T-cell (primary cell): ENCODE data around the gene MPC2. TPM values are rescaled to one million over a fixed set of nuclear protein-coding genes. Genes with fewer than 3 reads are reported as not detected.

Source experiments
- ATAC-seq, 4 experiments: fragments of 200-7000 bp in 3 of 4; fragments of 150-1000 bp in 1 of 4; cut with Tn5 transposase; replicated peaks in 1 of 4; 1 replicate in 3 of 4; 2 replicates in 1 of 4; pipeline ENCODE4 v1.10.0; 2021; ENCODE audit warnings: moderate library complexity in 3 of 4, mild to moderate bottlenecking in 2 of 4, moderate number of reproducible peaks in 1 of 4
- CTCF ChIA-PET, 2 donors: fragments of 300-600 bp; sonication (Branson Sonifier 250); formaldehyde crosslinking; loops; one replicate each; lab custom pipeline; 2022; ENCODE audit warnings: antibody characterized with exemption in 2 of 2; lab: Charles Lee
- POLR2A ChIA-PET, 2 donors: fragments of 300-600 bp; sonication (Branson Sonifier 250); formaldehyde crosslinking; loops; one replicate each; lab custom pipeline; 2022; ENCODE audit warnings: antibody characterized with exemption in 2 of 2; lab: Charles Lee
- DNase-seq, 35 experiments: peaks; one replicate each; pipeline versions ENCODE4 v3.0.0 to v3.0.0-alpha.2; 2013 to 2023
- H3K27ac ChIP-seq: one replicate; pipeline ENCODE4 v1.5.1; 2013; ENCODE audit warnings: low read length
- H3K27me3 ChIP-seq, 2 experiments: replicated peaks in 1 of 2; 1 replicate in 1 of 2; 2 replicates in 1 of 2; pipeline versions ENCODE4 v1.6.1 to v1.7.0; 2013; ENCODE audit warnings: low read length in 1 of 2, mixed read lengths in 1 of 2; ENCODE audit not compliant: control insufficient read depth in 2 of 2, insufficient read depth in 2 of 2; ENCODE audit errors: extremely low read depth in 1 of 2
- H3K36me3 ChIP-seq, 2 donors: 1 replicate in 1 of 2; 2 replicates in 1 of 2; pipeline versions ENCODE4 v1.6.1 to v1.7.0; 2013; ENCODE audit warnings: low read length in 1 of 2; ENCODE audit not compliant: control insufficient read depth in 2 of 2, insufficient read depth in 1 of 2; ENCODE audit errors: extremely low read depth in 1 of 2
- H3K4me1 ChIP-seq, 2 experiments: 1 replicate in 1 of 2; 2 replicates in 1 of 2; pipeline versions ENCODE4 v1.6.1 to v1.7.0; 2013; ENCODE audit warnings: low read length in 2 of 2, mixed read lengths in 1 of 2; ENCODE audit not compliant: insufficient read depth in 2 of 2, control insufficient read depth in 1 of 2; ENCODE audit errors: extremely low read depth in 1 of 2
- H3K4me3 ChIP-seq, 2 donors: 1 replicate in 1 of 2; 2 replicates in 1 of 2; pipeline versions ENCODE4 v1.5.1 to v1.7.0; 2013; ENCODE audit warnings: mild to moderate bottlenecking in 2 of 2, low read length in 1 of 2, moderate library complexity in 1 of 2; ENCODE audit not compliant: control insufficient read depth in 1 of 2; ENCODE audit errors: extremely low read depth in 1 of 2
- H3K9me3 ChIP-seq: 2 replicates; pipeline ENCODE4 v1.7.0; 2013
- H3K27ac Mint-ChIP-seq, 2 donors: one replicate each; pipeline ENCODE4 v1.8.0; 2020 to 2021; ENCODE audit warnings: mild to moderate bottlenecking in 2 of 2, mixed read lengths in 2 of 2
- H3K27me3 Mint-ChIP-seq, 2 donors: one replicate each; pipeline ENCODE4 v1.8.0; 2021 to 2022; ENCODE audit warnings: mixed read lengths in 2 of 2
- H3K36me3 Mint-ChIP-seq: one replicate; pipeline ENCODE4 v1.8.0; 2021; ENCODE audit warnings: mixed read lengths
- H3K4me1 Mint-ChIP-seq, 3 donors: one replicate each; pipeline ENCODE4 v1.8.0; 2020 to 2022; ENCODE audit warnings: mixed read lengths in 3 of 3, mild to moderate bottlenecking in 1 of 3
- H3K4me3 Mint-ChIP-seq, 3 donors: one replicate each; pipeline ENCODE4 v1.8.0; 2020 to 2022; ENCODE audit warnings: mild to moderate bottlenecking in 3 of 3, mixed read lengths in 3 of 3, moderate library complexity in 3 of 3
- H3K9me3 Mint-ChIP-seq, 3 donors: one replicate each; pipeline ENCODE4 v1.8.0; 2020 to 2022; ENCODE audit warnings: mixed read lengths in 3 of 3
- WGBS: methylation state at CpG from one replicate; pipeline ENCODE4 v1.1.5; 2013; ENCODE audit warnings: missing lambda C conversion rate; ENCODE audit not compliant: insufficient coverage; 5-methylcytosine and 5-hydroxymethylcytosine counted together
- total RNA-seq, 35 experiments: library from RNA in 6 of 35; stranded (reverse) in 6 of 35; fragments of 120-200 nt in 1 of 35; gene quantifications; one replicate each; pipeline versions ENCODE4 v1.2.1 to v1.2.4 and lab custom pipeline; 2013 to 2026

MPC2 gene
- total RNA-seq, 5 donors from 2014 or later (not counting 1 experiment from before 2014, with no cell fraction given) = 29.6 to 36.0 (median 33.1) TPM

DNA sequence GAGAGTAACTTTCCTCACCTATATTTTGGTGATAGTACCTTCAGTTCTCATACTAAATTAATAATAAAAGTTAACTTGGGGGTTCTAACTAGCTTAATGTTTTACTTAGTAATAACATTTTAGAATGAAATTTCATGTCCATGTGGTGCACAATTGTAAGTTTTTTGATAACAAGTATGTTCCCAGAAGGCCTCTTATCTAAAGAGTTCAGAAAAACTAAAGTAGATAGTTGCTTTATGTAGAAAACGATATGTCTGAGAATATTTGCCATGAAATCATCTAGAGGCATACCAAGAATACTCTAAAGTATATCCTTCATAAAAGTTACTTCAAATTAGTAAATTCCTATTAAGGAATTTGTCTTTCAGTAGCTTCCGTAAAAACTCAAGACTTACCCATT, 12.8 kb downstream of the MPC2 start:
- H3K9me3 ChIP-seq = no peaks in the 10 kb centered on the region
- Mint-ChIP-seq H3K9me3 (no peaks in the 10 kb centered on the region), H3K27ac (no peak overlapping the region), H3K4me3 (no peak overlapping the region), H3K36me3 (peaks cover 25% of the 10 kb centered on the region), H3K4me1 (peaks cover 16 to 21% (median 20%) of the 10 kb centered on the region in 3 donors), H3K27me3 (no peaks in the 10 kb centered on the region)
- no peak for DNase-seq
- CTCF ChIA-PET = interaction anchor here in 1 of 2 donors (0.8 kb wide), 1 partner anchor 10 kb away, joined by 4 read pairs; the partner anchor contains the start of gene ADCY10
- ATAC-seq = no peak
- no peak overlapping the region for H3K4me3 ChIP-seq
- no peaks in the 10 kb centered on the region for H3K27me3 ChIP-seq
- H3K4me1 ChIP-seq = no peaks in the 10 kb centered on the region
- WGBS = no CpG with 5 or more reads among the region's 2 CpGs
- POLR2A ChIA-PET = interaction anchor here in 1 of 2 donors (0.7 kb wide), 1 partner anchor 91 kb away, joined by 3 read pairs; no protein-coding TSS in a partner anchor
- H3K27ac ChIP-seq = no peak overlapping the region
- peaks cover 0 to 3% of the 10 kb centered on the region in 2 donors for H3K36me3 ChIP-seq

DNA sequence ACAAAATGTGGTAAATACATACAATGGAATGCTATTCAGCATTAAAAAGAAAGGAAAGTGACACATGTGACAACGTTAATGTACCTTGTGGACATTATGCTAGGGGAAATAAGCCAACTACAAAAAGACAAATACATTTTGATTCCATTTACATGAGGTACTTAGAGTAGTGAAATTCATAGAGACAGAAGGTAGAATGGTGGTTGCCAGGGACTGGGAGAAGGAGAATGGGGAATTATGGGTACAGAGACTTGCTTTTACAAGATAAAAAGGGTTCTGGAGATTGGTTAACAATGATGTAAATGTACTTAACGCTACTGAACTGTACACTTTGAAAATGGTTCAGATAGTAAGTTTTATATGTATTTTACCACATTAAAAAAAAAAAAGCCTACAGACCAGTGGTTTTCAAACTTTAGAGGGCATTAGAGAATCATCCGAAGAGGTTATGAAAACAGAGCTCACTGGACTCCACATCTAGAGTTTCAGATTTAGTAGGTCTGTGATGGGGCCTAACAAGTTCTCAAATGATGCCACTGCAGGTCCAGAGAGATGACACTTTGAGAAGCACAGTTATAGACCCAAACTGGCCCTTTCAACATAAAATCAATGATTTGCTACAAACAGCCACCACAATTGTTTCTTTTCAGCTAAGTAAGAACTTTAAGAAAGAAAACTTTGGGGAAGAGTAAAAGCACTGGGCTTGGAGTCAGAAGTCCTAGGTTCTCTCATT, 13.4 kb downstream of the MPC2 start:
- no peaks in the 10 kb centered on the region for H3K9me3 ChIP-seq
- ChIA-PET CTCF (interaction anchor here in 1 of 2 donors (0.8 kb wide), 1 partner anchor 10 kb away, joined by 4 read pairs; the partner anchor contains the start of gene ADCY10), POLR2A (interaction anchor here in 1 of 2 donors (0.7 kb wide), 1 partner anchor 90 kb away, joined by 3 read pairs; no protein-coding TSS in a partner anchor)
- no peak overlapping the region for H3K4me3 Mint-ChIP-seq
- no peak overlapping the region for H3K4me3 ChIP-seq
- H3K27ac Mint-ChIP-seq = no peak overlapping the region
- no CpG with 5 or more reads among the region's 3 CpGs for WGBS
- no peaks in the 10 kb centered on the region for H3K9me3 Mint-ChIP-seq
- H3K27me3 ChIP-seq = no peaks in the 10 kb centered on the region
- DNase-seq (no peak), ATAC-seq (no peak)
- no peaks in the 10 kb centered on the region for H3K4me1 ChIP-seq
- peaks cover 0 to 4% of the 10 kb centered on the region in 2 donors for H3K36me3 ChIP-seq
- peaks cover 16 to 21% (median 20%) of the 10 kb centered on the region in 3 donors for H3K4me1 Mint-ChIP-seq
- no peaks in the 10 kb centered on the region for H3K27me3 Mint-ChIP-seq
- peaks cover 26% of the 10 kb centered on the region for H3K36me3 Mint-ChIP-seq
- H3K27ac ChIP-seq = no peak overlapping the region

DNA sequence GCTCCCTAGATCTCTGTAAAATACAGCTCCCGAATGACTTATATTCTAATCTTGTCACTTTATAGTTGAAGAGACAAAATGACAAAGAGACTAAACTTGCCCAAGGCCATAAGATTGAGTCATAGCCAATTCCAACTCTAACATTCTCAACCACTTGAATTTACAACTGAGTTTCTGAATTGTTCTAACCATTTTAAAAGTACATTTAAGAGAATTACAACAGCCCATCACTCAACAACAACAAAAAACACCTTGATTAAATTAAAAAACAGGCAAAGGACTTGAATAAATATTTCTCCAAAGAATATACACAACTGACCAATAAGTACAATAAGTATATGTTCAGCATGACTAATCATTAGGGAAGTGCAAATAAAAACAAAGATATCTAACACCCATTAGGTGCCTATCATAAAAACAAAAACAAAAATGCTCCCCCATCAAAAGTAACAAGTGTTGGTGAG, 14.2 kb downstream of the MPC2 start:
- CTCF ChIA-PET = no interaction called here

DNA sequence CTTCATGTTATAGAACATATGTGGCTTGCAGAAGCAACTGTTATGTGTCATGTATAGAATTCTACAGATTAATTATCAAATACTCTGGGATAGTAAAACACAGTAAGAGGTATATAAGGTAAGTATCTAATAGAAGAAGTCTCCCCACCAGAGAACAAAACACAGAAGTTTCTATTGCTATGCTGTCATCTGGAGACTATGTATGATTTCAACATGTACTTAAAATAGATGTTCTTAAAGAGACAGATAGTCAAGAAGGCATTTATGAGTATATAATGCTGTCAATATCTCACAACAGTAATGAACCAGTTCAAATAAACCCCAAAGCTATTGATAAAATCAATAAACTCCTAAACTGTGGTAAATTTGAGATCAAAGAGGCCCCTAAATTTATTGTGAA, 14.8 kb downstream of the MPC2 start:
- DNase-seq = no peak
- Mint-ChIP-seq H3K36me3 (peaks cover 26% of the 10 kb centered on the region), H3K27me3 (no peaks in the 10 kb centered on the region), H3K9me3 (no peaks in the 10 kb centered on the region), H3K4me1 (peaks cover 14 to 21% (median 16%) of the 10 kb centered on the region in 3 donors), H3K27ac (no peak overlapping the region), H3K4me3 (no peak overlapping the region)
- H3K4me1 ChIP-seq = no peaks in the 10 kb centered on the region
- peaks cover 0 to 12% of the 10 kb centered on the region in 2 donors for H3K36me3 ChIP-seq
- no peak for ATAC-seq
- H3K27ac ChIP-seq = no peak overlapping the region
- ChIA-PET POLR2A (no interaction called here), CTCF (no interaction called here)
- no peaks in the 10 kb centered on the region for H3K27me3 ChIP-seq
- no peak overlapping the region for H3K4me3 ChIP-seq
- no peaks in the 10 kb centered on the region for H3K9me3 ChIP-seq

More for the DNA sequence above, 14.2 kb downstream of the MPC2 start:
- POLR2A ChIA-PET = no interaction called here
- peaks cover 28% of the 10 kb centered on the region for H3K36me3 Mint-ChIP-seq
- Histone ChIP-seq H3K4me3 (no peak overlapping the region), H3K9me3 (no peaks in the 10 kb centered on the region), H3K4me1 (no peaks in the 10 kb centered on the region), H3K36me3 (peaks cover 0 to 12% of the 10 kb centered on the region in 2 donors), H3K27ac (no peak overlapping the region), H3K27me3 (no peaks in the 10 kb centered on the region)
- H3K9me3 Mint-ChIP-seq = no peaks in the 10 kb centered on the region
- DNase-seq (no peak), ATAC-seq (no peak)
- WGBS = no CpG with 5 or more reads among the region's 1 CpG
- H3K4me3 Mint-ChIP-seq = no peak overlapping the region
- no peak overlapping the region for H3K27ac Mint-ChIP-seq
- no peaks in the 10 kb centered on the region for H3K27me3 Mint-ChIP-seq
- H3K4me1 Mint-ChIP-seq = peaks cover 16 to 21% (median 19%) of the 10 kb centered on the region in 3 donors

DNA sequence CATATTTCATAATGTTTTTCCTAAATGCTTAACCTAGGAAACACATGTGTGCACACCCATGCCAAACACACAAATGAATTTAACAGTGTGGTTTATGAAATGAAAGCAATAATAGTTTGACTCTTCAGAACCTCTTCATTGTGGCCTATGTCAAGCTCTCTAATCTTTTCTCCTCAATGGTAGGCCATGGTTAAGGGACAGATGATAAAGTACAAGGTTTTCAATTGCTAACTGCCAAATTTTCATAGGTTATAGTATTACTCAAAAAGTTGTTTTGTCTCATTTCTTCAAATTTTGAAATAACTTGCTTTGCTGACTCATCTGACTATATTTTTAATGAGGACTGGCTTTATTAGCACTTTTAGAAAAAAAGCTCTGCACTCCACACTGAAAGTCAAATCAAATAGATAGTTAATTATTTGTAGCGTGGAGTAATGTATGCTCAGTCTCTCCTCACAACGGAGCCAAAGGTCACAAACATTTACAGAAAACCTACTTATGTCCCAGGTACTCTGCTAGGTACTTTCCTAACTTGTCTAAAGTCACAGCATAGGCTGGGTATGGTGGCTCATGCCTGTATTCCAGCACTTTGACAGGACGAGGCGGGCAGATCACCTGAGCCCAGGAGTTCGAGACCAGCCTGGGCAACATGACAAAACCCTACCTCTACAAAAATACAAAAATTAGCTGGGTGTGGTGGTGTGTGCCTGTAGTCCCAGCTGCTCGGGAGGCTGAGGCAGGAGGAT, 19.9 kb downstream of the MPC2 start:
- POLR2A ChIA-PET = no interaction called here

DNA sequence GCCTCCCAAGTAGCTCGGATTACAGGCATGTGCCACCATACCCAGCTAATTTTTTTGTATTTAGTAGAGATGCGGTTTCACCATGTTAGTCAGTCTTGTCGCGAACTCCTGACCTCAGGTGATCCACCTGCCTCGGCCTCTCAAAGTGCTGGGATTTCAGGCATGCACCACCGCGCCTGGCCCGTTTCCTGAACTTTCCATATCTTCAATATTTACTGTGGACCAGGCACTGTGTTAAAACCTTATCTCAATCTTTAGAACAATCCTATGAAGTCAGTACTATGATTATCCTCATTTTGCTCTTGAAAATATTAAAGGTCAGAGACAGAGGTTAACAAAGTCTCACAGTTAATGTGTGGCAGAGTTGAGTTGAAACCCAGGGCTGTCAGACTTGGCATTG, 21.3 kb downstream of the MPC2 start:
- no peak overlapping the region for H3K4me3 ChIP-seq
- no peaks in the 10 kb centered on the region for H3K27me3 ChIP-seq
- H3K27ac Mint-ChIP-seq = no peak overlapping the region
- ChIA-PET POLR2A (interaction anchor here in 1 of 2 donors (0.6 kb wide), 1 partner anchor 125 kb away, joined by 5 read pairs; no protein-coding TSS in a partner anchor), CTCF (no interaction called here)
- H3K36me3 Mint-ChIP-seq = peaks cover 29% of the 10 kb centered on the region
- no peaks in the 10 kb centered on the region for H3K27me3 Mint-ChIP-seq
- ATAC-seq (no peak), DNase-seq (no peak)
- 100% methylated on average over 4 of the region's 8 CpGs for WGBS
- H3K9me3 ChIP-seq = no peaks in the 10 kb centered on the region
- no peak overlapping the region for H3K27ac ChIP-seq
- H3K4me3 Mint-ChIP-seq = no peak overlapping the region
- H3K36me3 ChIP-seq = peaks cover 7 to 18% of the 10 kb centered on the region in 2 donors
- H3K4me1 ChIP-seq = no peaks in the 10 kb centered on the region
- H3K4me1 Mint-ChIP-seq = no peaks in the 10 kb centered on the region
- no peaks in the 10 kb centered on the region for H3K9me3 Mint-ChIP-seq

More for the DNA sequence above, 19.9 kb downstream of the MPC2 start:
- CTCF ChIA-PET = no interaction called here
- no peaks in the 10 kb centered on the region for H3K27me3 ChIP-seq
- H3K27ac ChIP-seq = no peak overlapping the region
- no peak for ATAC-seq
- no peaks in the 10 kb centered on the region for H3K9me3 Mint-ChIP-seq
- H3K4me3 Mint-ChIP-seq = no peak overlapping the region
- peaks cover 29% of the 10 kb centered on the region for H3K36me3 Mint-ChIP-seq
- no peak overlapping the region for H3K27ac Mint-ChIP-seq
- H3K4me1 ChIP-seq = no peaks in the 10 kb centered on the region
- no peaks in the 10 kb centered on the region for H3K27me3 Mint-ChIP-seq
- WGBS = no CpG with 5 or more reads among the region's 6 CpGs
- no peak for DNase-seq
- H3K4me1 Mint-ChIP-seq = peaks cover 0 to 1% (median 0%) of the 10 kb centered on the region in 3 donors
- no peak overlapping the region for H3K4me3 ChIP-seq
- H3K36me3 ChIP-seq = peaks cover 7 to 18% of the 10 kb centered on the region in 2 donors
- H3K9me3 ChIP-seq = no peaks in the 10 kb centered on the region
